Activated CD8-positive, alpha-beta T cell treated with anti-CD3 and anti-CD28 coated beads for 36 hours (primary cell): ENCODE measurements around the gene PRPF6. TPM values are rescaled to one million over a fixed set of nuclear protein-coding genes. Genes with fewer than 3 reads are reported as not detected.

Experiments used
- ATAC-seq: fragments of 200-7000 bp; cut with Tn5 transposase; one replicate; pipeline ENCODE4 v1.10.0; 2021; ENCODE audit warnings: mild to moderate bottlenecking, moderate library complexity
- CTCF ChIA-PET: fragments of 350-600 bp; sonication (Branson Sonifier 250); formaldehyde crosslinking; loops from one replicate; lab custom pipeline; 2021; ENCODE audit warnings: antibody characterized with exemption; lab: Charles Lee
- POLR2A ChIA-PET: fragments of 350-600 bp; sonication (Branson Sonifier 250); formaldehyde crosslinking; loops from one replicate; lab custom pipeline; 2021; ENCODE audit warnings: antibody characterized with exemption; lab: Charles Lee
- DNase-seq: peaks from one replicate; pipeline ENCODE4 v3.0.0-alpha.2; 2020
- H3K27ac Mint-ChIP-seq: one replicate; pipeline ENCODE4 v1.8.0; 2021; ENCODE audit warnings: mild to moderate bottlenecking, mixed read lengths
- H3K27me3 Mint-ChIP-seq: one replicate; pipeline ENCODE4 v1.8.0; 2021; ENCODE audit warnings: mixed read lengths
- H3K36me3 Mint-ChIP-seq: one replicate; pipeline ENCODE4 v1.8.0; 2021; ENCODE audit warnings: low read depth, mixed read lengths
- H3K4me1 Mint-ChIP-seq: one replicate; pipeline ENCODE4 v1.8.0; 2021; ENCODE audit warnings: low read depth, mixed read lengths
- H3K4me3 Mint-ChIP-seq: one replicate; pipeline ENCODE4 v1.8.0; 2021; ENCODE audit warnings: mild to moderate bottlenecking, moderate library complexity, mixed read lengths
- H3K9me3 Mint-ChIP-seq: one replicate; pipeline ENCODE4 v1.8.0; 2021; ENCODE audit warnings: mixed read lengths
- intact Hi-C: fragments of 100-400 bp; cut with micrococcal nuclease; formaldehyde crosslinking; loops from one replicate; pipeline ENCODE4 v1.10.0; 2022
- total RNA-seq, 2 experiments: library from RNA; stranded (reverse); gene quantifications; one replicate each; pipeline ENCODE4 v1.2.3, GENCODE V29; 2021
- TF ChIP-seq, protein P1 (sequence below): fragments of 200-600 bp; IDR thresholded peaks from one replicate; pipeline ENCODE4 v1.8.0; 2022; ENCODE audit warnings: antibody characterized with exemption, mild to moderate bottlenecking

PRPF6 gene
- total RNA-seq, 2 experiments from 2014 or later = 53.0 to 55.5 TPM

DNA sequence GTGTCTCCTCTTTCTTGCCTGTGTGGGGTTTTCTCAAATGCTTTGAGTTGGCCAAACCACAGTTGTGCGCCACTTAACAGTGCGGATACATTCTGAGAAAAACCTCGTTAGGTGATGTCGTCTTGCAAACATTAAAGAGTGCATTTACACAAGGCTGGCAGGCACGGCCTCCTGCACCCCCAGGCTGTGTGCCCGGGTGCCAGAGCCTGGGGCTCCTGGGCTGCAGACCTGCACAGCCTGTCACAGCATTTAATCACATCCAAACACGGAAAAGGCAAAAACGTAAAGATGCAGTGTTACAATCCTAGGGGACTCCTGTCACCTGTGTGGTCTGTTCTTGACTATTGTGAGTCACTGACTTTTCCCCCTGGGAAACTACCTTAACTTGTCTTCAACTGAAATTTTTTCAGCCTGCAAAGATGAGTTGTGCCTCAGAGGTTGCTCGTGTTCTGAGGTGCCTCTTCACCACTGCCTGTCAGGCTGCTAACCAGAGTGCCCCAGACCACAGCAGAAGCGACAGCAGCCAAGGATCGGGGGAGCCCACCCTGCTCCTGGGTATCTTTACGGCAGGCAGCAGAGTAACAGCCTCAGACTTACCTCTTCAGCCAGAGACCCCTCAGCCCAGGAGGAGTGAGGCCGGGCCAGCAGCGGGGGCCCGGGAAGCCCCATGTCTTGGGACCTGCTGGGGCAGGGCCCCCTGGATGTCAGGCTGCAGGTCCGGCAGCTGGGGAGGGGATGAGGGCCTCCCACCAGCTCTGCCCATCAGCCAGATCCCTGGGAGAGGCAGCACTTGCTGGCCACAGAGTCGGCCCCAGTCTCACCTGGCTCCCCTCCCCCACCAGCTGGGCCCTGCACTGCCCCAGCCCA, 54.4 kb downstream of the PRPF6 start:
- H3K9me3 Mint-ChIP-seq = no peaks in the 10 kb centered on the region
- POLR2A ChIA-PET = interaction anchor here (0.7 to 5.7 kb wide), 4 partner anchors 12 to 1228 kb away, joined by 3 to 51 read pairs (median 4); partner anchors contain the start of genes PRPF6 and SAMD10
- H3K4me1 Mint-ChIP-seq = peaks cover 50% of the 10 kb centered on the region
- intact Hi-C loops = loop anchor here (10.0 kb wide), 1 partner anchor 50 kb away; the partner anchor contains the start of gene PRPF6
- H3K36me3 Mint-ChIP-seq = peaks cover 12% of the 10 kb centered on the region
- CTCF ChIA-PET = interaction anchor here (0.7 to 5.9 kb wide), 4 partner anchors 35 to 85 kb away, joined by 3 to 88 read pairs (median 6); partner anchors contain the start of genes PRPF6 and SAMD10
- TF ChIP-seq, protein P1, sequence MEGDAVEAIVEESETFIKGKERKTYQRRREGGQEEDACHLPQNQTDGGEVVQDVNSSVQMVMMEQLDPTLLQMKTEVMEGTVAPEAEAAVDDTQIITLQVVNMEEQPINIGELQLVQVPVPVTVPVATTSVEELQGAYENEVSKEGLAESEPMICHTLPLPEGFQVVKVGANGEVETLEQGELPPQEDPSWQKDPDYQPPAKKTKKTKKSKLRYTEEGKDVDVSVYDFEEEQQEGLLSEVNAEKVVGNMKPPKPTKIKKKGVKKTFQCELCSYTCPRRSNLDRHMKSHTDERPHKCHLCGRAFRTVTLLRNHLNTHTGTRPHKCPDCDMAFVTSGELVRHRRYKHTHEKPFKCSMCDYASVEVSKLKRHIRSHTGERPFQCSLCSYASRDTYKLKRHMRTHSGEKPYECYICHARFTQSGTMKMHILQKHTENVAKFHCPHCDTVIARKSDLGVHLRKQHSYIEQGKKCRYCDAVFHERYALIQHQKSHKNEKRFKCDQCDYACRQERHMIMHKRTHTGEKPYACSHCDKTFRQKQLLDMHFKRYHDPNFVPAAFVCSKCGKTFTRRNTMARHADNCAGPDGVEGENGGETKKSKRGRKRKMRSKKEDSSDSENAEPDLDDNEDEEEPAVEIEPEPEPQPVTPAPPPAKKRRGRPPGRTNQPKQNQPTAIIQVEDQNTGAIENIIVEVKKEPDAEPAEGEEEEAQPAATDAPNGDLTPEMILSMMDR = no peak
- peak overlapping the region; percentile 94 for H3K27ac Mint-ChIP-seq
- H3K4me3 Mint-ChIP-seq = peak overlapping the region; percentile 42
- H3K27me3 Mint-ChIP-seq = peaks cover 2% of the 10 kb centered on the region
- peak; percentile 60 for ATAC-seq
- peak; percentile 82 for DNase-seq

DNA sequence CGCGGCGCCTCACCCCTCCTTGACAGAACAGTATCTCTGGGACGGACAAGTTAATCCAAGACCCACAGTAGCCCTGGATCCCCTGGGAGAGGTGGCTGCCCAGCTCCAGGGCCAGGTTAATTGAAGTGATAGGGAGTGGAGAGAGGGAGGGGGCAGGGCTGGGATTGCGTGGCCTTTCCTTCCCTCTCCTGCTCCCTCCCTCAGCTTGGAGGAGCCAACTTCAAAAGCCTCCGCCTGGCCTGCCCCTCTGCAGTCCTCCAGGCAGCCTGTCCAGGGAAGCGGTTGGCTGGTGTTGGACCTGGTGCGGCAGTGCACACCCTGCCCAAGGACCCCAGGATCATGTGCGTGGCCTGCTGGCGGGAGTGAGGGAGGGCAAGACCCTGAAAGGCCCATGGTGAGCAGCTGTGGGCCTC, 55.0 kb downstream of the PRPF6 start, which contains the start of gene C20orf204:
Gene C20orf204, plus strand, starts transcription at position 250 of the 413 bp plus-strand sequence. Its CDS starts 142 bp downstream, at position 392.
- peaks cover 52% of the 10 kb centered on the region for H3K4me1 Mint-ChIP-seq
- H3K4me3 Mint-ChIP-seq = peak within 1 kb of the TSS; percentile 42
- no peaks in the 10 kb centered on the region for H3K9me3 Mint-ChIP-seq
- H3K27me3 Mint-ChIP-seq = peaks cover 2% of the 10 kb centered on the region
- H3K36me3 Mint-ChIP-seq = peaks cover 9% of the 10 kb centered on the region
- DNase-seq = no peak
- no peak for ATAC-seq
- TF ChIP-seq, protein P1 = no peak
- peak within 1 kb of the TSS; percentile 94 for H3K27ac Mint-ChIP-seq
- ChIA-PET CTCF (interaction anchor here (1.3 to 5.9 kb wide), 4 partner anchors 34 to 84 kb away, joined by 4 to 88 read pairs (median 8); partner anchors contain the start of genes PRPF6 and SAMD10), POLR2A (interaction anchor here (1.6 to 5.7 kb wide), 3 partner anchors 13 to 55 kb away, joined by 3 to 51 read pairs (median 5); partner anchors contain the start of genes PRPF6 and SAMD10)
- intact Hi-C loops = loop anchor here (10.0 kb wide), 1 partner anchor 51 kb away; the partner anchor contains the start of gene PRPF6

DNA sequence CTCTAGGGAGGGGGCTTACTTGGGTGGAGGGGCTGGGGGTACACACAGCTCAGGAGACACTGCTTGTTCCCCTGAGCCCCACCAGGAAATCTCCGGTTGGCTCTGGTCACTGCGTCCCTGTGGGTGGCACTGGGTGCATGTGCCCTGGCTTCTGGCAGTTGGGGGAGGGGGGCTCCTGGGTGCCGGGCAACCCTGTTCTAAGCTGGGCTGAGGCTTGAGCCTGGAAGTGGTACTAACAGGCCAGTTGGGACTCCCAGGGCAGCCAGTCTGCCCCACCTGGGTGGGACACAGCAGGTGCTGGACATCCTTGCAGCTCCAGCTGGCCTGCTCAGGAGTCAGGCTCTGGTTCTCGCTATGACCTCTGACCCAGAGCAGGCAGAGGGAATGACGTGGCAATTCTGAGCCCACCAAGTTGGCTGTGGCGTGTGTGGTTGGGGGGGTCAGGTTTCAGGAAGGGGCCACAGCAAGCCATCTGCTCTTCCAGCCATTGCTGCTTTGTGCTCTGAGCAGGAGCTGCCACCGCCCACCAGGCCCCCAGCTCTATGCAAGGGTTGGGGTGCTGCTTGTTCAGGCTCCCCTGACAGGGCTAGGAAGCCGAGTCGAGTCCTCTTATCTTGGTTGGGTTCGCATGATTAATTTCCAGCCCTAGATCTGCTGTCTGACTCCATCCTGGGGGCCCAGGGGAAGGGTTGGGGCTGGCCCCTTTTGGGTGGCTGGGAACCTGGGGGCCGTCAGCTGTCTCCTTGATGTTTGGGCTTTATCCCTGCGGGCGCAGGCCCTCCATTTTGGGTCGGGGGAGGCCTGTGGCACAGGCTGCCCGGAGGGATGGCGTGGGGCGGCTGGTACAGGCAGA, 55.6 kb downstream of the PRPF6 start:
- TF ChIP-seq, protein P1 = no peak
- H3K36me3 Mint-ChIP-seq = peaks cover 6% of the 10 kb centered on the region
- ATAC-seq (peak; percentile 12), DNase-seq (peak; percentile 64)
- H3K9me3 Mint-ChIP-seq = no peaks in the 10 kb centered on the region
- peaks cover 2% of the 10 kb centered on the region for H3K27me3 Mint-ChIP-seq
- H3K4me3 Mint-ChIP-seq = no peak overlapping the region
- CTCF ChIA-PET = interaction anchor here (1.0 to 5.9 kb wide), 7 partner anchors 21 to 84 kb away, joined by 4 to 88 read pairs (median 8); partner anchors contain the start of genes OPRL1, PRPF6, RGS19 and SAMD10
- POLR2A ChIA-PET = interaction anchor here (0.9 to 5.7 kb wide), 5 partner anchors 10 to 327 kb away, joined by 3 to 51 read pairs (median 5); partner anchors contain the start of genes PRPF6 and SAMD10
- intact Hi-C loops = loop anchor here (10.0 kb wide), 1 partner anchor 52 kb away; the partner anchor contains the start of gene PRPF6
- H3K27ac Mint-ChIP-seq = peak overlapping the region; percentile 77
- H3K4me1 Mint-ChIP-seq = peaks cover 55% of the 10 kb centered on the region

DNA sequence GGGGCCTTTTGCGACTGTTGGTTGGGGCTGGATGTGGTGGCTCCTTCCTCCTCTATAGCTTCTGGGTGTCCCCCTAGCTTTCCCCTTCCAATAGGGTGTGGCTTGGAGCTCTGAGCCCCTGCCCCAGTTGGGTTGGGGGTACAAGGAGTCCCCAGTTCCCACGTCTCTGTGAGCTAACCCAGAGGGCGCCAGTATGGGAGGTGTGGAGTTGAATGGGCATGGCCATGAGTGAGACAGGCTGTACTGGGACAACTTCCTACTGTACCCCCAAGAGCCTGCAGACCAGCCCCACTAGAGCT, 56.2 kb downstream of the PRPF6 start:
- H3K9me3 Mint-ChIP-seq = no peaks in the 10 kb centered on the region

More for the DNA sequence above, 56.2 kb downstream of the PRPF6 start:
- Mint-ChIP-seq H3K27me3 (peaks cover 2% of the 10 kb centered on the region), H3K27ac (peak overlapping the region; percentile 77), H3K4me1 (peaks cover 56% of the 10 kb centered on the region), H3K4me3 (no peak overlapping the region), H3K36me3 (peaks cover 6% of the 10 kb centered on the region)
- ChIA-PET POLR2A (interaction anchor here (0.9 to 5.7 kb wide), 3 partner anchors 10 to 328 kb away, joined by 3 to 51 read pairs (median 7); partner anchors contain the start of genes PRPF6 and SAMD10), CTCF (interaction anchor here (1.0 to 5.9 kb wide), 7 partner anchors 20 to 83 kb away, joined by 4 to 88 read pairs (median 9); partner anchors contain the start of genes OPRL1, PRPF6, RGS19 and SAMD10)
- ATAC-seq (no peak), DNase-seq (no peak)
- TF ChIP-seq, protein P1 = no peak
- intact Hi-C loops = loop anchor here (10.0 kb wide), 1 partner anchor 52 kb away; the partner anchor contains the start of gene PRPF6
